Measurements from ENCODE around the gene THSD7B.
"Not testable (repeated sequence)": the region's sequence is repeated elsewhere in the genome, so short reads cannot be mapped to it uniquely, and the experiment has no call there.

Gene THSD7B

GRCh38 chr2:137693534-137693933 lies 928.2 kb downstream of the THSD7B start:
- H3K4me3 ChIP-seq (ENCODE audit: insufficient read length, low read depth), result no peak overlapping the region
- no peaks in the 10 kb centered on the region for H3K9me3 ChIP-seq (ENCODE audit: insufficient read depth, low read length)
- DNase-seq (ENCODE audit: low read depth, low spot score), result no peak
- H3K36me3 ChIP-seq (ENCODE audit: insufficient read depth, insufficient read length, low read length), result no peaks in the 10 kb centered on the region
- TF ChIP-seq SUZ12 (IDR thresholded peaks at IDR 0.05; ENCODE audit: extremely low read depth, insufficient read depth, insufficient read length) (no peak), YY1 (IDR thresholded peaks at IDR 0.05; ENCODE audit: insufficient read depth, insufficient read length) (no peak), ZNF274 (IDR thresholded peaks at IDR 0.05; ENCODE audit: low read depth, low read length) (no peak)
- no peaks in the 10 kb centered on the region for H3K4me1 ChIP-seq (ENCODE audit: insufficient read depth, insufficient read length)
- H3K27me3 ChIP-seq (ENCODE audit: insufficient read depth, insufficient read length), result no peaks in the 10 kb centered on the region
- H3K9ac ChIP-seq (ENCODE audit: insufficient read length, low read depth), result no peak overlapping the region

DNA sequence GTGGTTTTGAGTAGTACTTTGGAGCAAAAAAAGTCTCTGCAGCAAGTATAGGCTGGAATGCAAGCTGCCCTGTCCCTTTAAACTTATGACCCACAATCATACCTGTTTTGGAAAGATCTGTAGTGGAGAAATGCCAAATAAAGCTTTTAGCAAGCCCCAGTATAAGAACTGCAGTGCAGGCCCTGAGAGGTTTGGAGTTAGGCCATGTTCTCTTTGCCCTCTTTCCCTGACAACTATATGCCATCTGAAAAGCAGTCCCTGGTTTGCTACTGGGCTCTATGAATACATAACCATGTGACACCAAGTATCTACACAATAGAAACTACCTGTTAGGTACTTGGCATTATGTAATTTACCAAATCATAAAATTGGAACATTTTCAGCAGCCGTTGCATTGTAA lies 931.6 kb downstream of the THSD7B start:
- peaks cover 6% of the 10 kb centered on the region for H3K9me3 ChIP-seq (ENCODE audit: insufficient read depth, low read length)
- no peaks in the 10 kb centered on the region for H3K27me3 ChIP-seq (ENCODE audit: insufficient read depth, insufficient read length)
- H3K9ac ChIP-seq (ENCODE audit: insufficient read length, low read depth), result no peak overlapping the region
- H3K36me3 ChIP-seq (ENCODE audit: insufficient read depth, insufficient read length, low read length), result no peaks in the 10 kb centered on the region
- no peaks in the 10 kb centered on the region for H3K4me1 ChIP-seq (ENCODE audit: insufficient read depth, insufficient read length)
- no peak for DNase-seq (ENCODE audit: low read depth, low spot score)
- H3K4me3 ChIP-seq (ENCODE audit: insufficient read length, low read depth), result no peak overlapping the region
- TF ChIP-seq SUZ12 (IDR thresholded peaks at IDR 0.05; ENCODE audit: extremely low read depth, insufficient read depth, insufficient read length) (no peak), YY1 (IDR thresholded peaks at IDR 0.05; ENCODE audit: insufficient read depth, insufficient read length) (no peak), ZNF274 (IDR thresholded peaks at IDR 0.05; ENCODE audit: low read depth, low read length) (no peak)

- peaks cover 17% of the 10 kb centered on the region for H3K9me3 ChIP-seq (ENCODE audit: insufficient read depth, low read length)
- not testable (repeated sequence) for DNase-seq (ENCODE audit: low read depth, low spot score); H3K27me3 ChIP-seq (ENCODE audit: insufficient read depth, insufficient read length); H3K4me1 ChIP-seq (ENCODE audit: insufficient read depth, insufficient read length); H3K9ac ChIP-seq (ENCODE audit: insufficient read length, low read depth); H3K36me3 ChIP-seq (ENCODE audit: insufficient read depth, insufficient read length, low read length); H3K4me3 ChIP-seq (ENCODE audit: insufficient read length, low read depth)
Observed at GRCh38 chr2:137700250-137700649, 934.9 kb downstream of the THSD7B start.

- H3K9ac ChIP-seq (ENCODE audit: insufficient read length, low read depth), result no peak overlapping the region
- H3K36me3 ChIP-seq (ENCODE audit: insufficient read depth, insufficient read length, low read length), result no peaks in the 10 kb centered on the region
- DNase-seq (ENCODE audit: low read depth, low spot score), result peak; percentile 74
- no peak overlapping the region for H3K4me3 ChIP-seq (ENCODE audit: insufficient read length, low read depth)
- H3K27me3 ChIP-seq (ENCODE audit: insufficient read depth, insufficient read length), result no peaks in the 10 kb centered on the region
- no peaks in the 10 kb centered on the region for H3K4me1 ChIP-seq (ENCODE audit: insufficient read depth, insufficient read length)
- H3K9me3 ChIP-seq (ENCODE audit: insufficient read depth, low read length), result peaks cover 17% of the 10 kb centered on the region
- TF ChIP-seq ZNF274 (IDR thresholded peaks at IDR 0.05; ENCODE audit: low read depth, low read length) (no peak), YY1 (IDR thresholded peaks at IDR 0.05; ENCODE audit: insufficient read depth, insufficient read length) (no peak), SUZ12 (IDR thresholded peaks at IDR 0.05; ENCODE audit: extremely low read depth, insufficient read depth, insufficient read length) (no peak)
Observed at GRCh38 chr2:137700681-137701080, 935.3 kb downstream of the THSD7B start.

- DNase-seq (ENCODE audit: low read depth, low spot score), result no peak
Observed at GRCh38 chr2:137705296-137705695, 940.0 kb downstream of the THSD7B start.

DNA sequence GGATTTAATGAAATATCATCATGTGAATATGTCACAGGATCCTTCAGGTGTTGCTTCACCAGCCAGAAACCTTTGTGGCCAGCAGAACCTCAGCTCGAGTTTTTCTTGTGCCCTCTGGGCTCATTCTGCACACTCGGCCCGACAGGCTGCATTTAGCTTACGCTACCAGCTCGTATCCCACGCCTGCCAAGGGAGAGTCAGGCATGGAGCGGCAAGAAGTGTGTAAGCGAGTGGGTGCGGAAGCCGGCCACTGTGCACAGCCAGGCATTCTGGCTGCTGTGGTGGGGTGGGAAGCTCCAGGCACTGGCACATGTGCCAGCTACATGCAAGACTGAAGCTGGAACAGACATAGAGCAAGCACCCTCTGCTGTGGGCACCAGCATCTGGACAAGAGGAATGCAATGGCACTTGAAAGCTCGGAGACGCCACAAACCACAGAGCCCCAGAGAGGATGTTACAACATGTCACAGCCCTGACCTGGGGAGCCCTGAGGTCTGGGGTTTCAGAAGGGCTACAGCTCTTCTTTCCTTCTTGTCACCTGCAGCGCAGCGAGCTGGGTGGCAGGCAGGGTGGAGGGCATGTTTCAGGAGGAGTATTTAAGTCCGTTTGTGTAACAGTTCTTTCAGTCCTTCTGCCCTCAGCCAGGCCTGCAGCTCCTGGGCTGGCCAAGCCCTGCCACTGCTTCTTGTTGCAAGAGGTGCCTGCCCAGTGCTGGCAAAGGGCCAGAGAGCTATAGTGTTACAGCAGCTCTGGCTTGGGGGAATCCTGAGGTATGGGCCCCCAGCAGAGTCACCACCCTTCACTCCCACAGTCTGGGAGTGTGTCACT lies 941.7 kb downstream of the THSD7B start:
- Histone ChIP-seq H3K4me1 (ENCODE audit: insufficient read depth, insufficient read length) (no peaks in the 10 kb centered on the region), H3K4me3 (ENCODE audit: insufficient read length, low read depth) (no peak overlapping the region), H3K27me3 (ENCODE audit: insufficient read depth, insufficient read length) (no peaks in the 10 kb centered on the region), H3K36me3 (ENCODE audit: insufficient read depth, insufficient read length, low read length) (no peaks in the 10 kb centered on the region), H3K9me3 (ENCODE audit: insufficient read depth, low read length) (peaks cover 17% of the 10 kb centered on the region), H3K9ac (ENCODE audit: insufficient read length, low read depth) (no peak overlapping the region)
- TF ChIP-seq YY1 (IDR thresholded peaks at IDR 0.05; ENCODE audit: insufficient read depth, insufficient read length), result no peak
- no peak for TF ChIP-seq ZNF274 (IDR thresholded peaks at IDR 0.05; ENCODE audit: low read depth, low read length)
- TF ChIP-seq SUZ12 (IDR thresholded peaks at IDR 0.05; ENCODE audit: extremely low read depth, insufficient read depth, insufficient read length), result no peak
- no peak for DNase-seq (ENCODE audit: low read depth, low spot score)

More at GRCh38 chr2:137705296-137705695, 940.0 kb downstream of the THSD7B start:
- Histone ChIP-seq H3K27me3 (ENCODE audit: insufficient read depth, insufficient read length) (no peaks in the 10 kb centered on the region), H3K9me3 (ENCODE audit: insufficient read depth, low read length) (peaks cover 17% of the 10 kb centered on the region), H3K4me3 (ENCODE audit: insufficient read length, low read depth) (no peak overlapping the region), H3K9ac (ENCODE audit: insufficient read length, low read depth) (no peak overlapping the region), H3K4me1 (ENCODE audit: insufficient read depth, insufficient read length) (no peaks in the 10 kb centered on the region), H3K36me3 (ENCODE audit: insufficient read depth, insufficient read length, low read length) (no peaks in the 10 kb centered on the region)
- no peak for TF ChIP-seq ZNF274 (IDR thresholded peaks at IDR 0.05; ENCODE audit: low read depth, low read length)
- TF ChIP-seq SUZ12 (IDR thresholded peaks at IDR 0.05; ENCODE audit: extremely low read depth, insufficient read depth, insufficient read length), result no peak
- no peak for TF ChIP-seq YY1 (IDR thresholded peaks at IDR 0.05; ENCODE audit: insufficient read depth, insufficient read length)

- H3K9ac ChIP-seq (ENCODE audit: insufficient read length, low read depth), result no peak overlapping the region
- TF ChIP-seq ZNF274 (IDR thresholded peaks at IDR 0.05; ENCODE audit: low read depth, low read length) (no peak), YY1 (IDR thresholded peaks at IDR 0.05; ENCODE audit: insufficient read depth, insufficient read length) (no peak), SUZ12 (IDR thresholded peaks at IDR 0.05; ENCODE audit: extremely low read depth, insufficient read depth, insufficient read length) (no peak)
- H3K4me3 ChIP-seq (ENCODE audit: insufficient read length, low read depth), result no peak overlapping the region
- H3K9me3 ChIP-seq (ENCODE audit: insufficient read depth, low read length), result 0 out of 2 replicates have a peak, but pooled peaks cover 6% of the 10 kb centered on the region
- H3K4me1 ChIP-seq (ENCODE audit: insufficient read depth, insufficient read length), result no peaks in the 10 kb centered on the region
- DNase-seq (ENCODE audit: low read depth, low spot score), result no peak
- H3K27me3 ChIP-seq (ENCODE audit: insufficient read depth, insufficient read length), result no peaks in the 10 kb centered on the region
- H3K36me3 ChIP-seq (ENCODE audit: insufficient read depth, insufficient read length, low read length), result no peaks in the 10 kb centered on the region
Observed at GRCh38 chr2:137708311-137708710, 943.0 kb downstream of the THSD7B start.
